Upper lobe of left lung (tissue), 6 donors: ENCODE results near the gene SLC35C1. TPM values are rescaled to one million over a fixed set of nuclear protein-coding genes. Genes with fewer than 3 reads are reported as not detected.
"Not testable (repeated sequence)": the region's sequence is repeated elsewhere in the genome, so short reads cannot be mapped to it uniquely, and the experiment has no call there.

Source experiments
- ATAC-seq, 2 donors: fragments of 200-7000 bp; cut with Tn5 transposase; one replicate each; pipeline ENCODE4 v1.9.1; 2022; ENCODE audit warnings: mild to moderate bottlenecking in 2 of 2, moderate library complexity in 2 of 2; ENCODE audit not compliant: low FRiP score in 2 of 2
- DNase-seq, 2 donors: peaks; one replicate each; pipeline ENCODE4 v3.0.0-alpha.2; 2019 to 2020
- H3K27ac ChIP-seq, 4 donors: fragments of 200-600 bp; sonication (generic); one replicate each; pipeline ENCODE4 v1.5.1; 2016 to 2019
- H3K27me3 ChIP-seq, 4 donors: fragments of 200-600 bp; sonication (generic); one replicate each; pipeline ENCODE4 v1.5.1; 2017 to 2019
- H3K36me3 ChIP-seq, 4 donors: fragments of 200-600 bp; sonication (generic); one replicate each; pipeline ENCODE4 v1.5.1; 2016 to 2019
- H3K4me1 ChIP-seq, 4 donors: fragments of 200-600 bp; sonication (generic); one replicate each; pipeline ENCODE4 v1.5.1; 2018 to 2019
- H3K4me3 ChIP-seq, 4 donors: fragments of 200-600 bp; sonication (generic); one replicate each; pipeline ENCODE4 v1.5.1; 2017 to 2019; ENCODE audit warnings: mild to moderate bottlenecking in 2 of 4, moderate library complexity in 1 of 4
- H3K9me3 ChIP-seq, 4 donors: fragments of 200-600 bp; sonication (generic); one replicate each; pipeline ENCODE4 v1.5.1; 2018 to 2019
- CTCF ChIP-seq, 6 experiments: fragments of 450-650 bp in 4 of 6; fragments of 200-600 bp in 2 of 6; sonication (generic) in 2 of 6; IDR thresholded peaks; one replicate each; pipeline ENCODE4 v1.5.1; 2016 to 2019; ENCODE audit warnings: antibody characterized with exemption in 6 of 6
- EP300 ChIP-seq, 4 donors: sonication (generic); formaldehyde crosslinking; IDR thresholded peaks; one replicate each; pipeline ENCODE4 v1.5.1; 2017; ENCODE audit warnings: antibody characterized with exemption in 4 of 4, control low read depth in 2 of 4
- POLR2A ChIP-seq, 4 donors: fragments of 450-650 bp; IDR thresholded peaks; one replicate each; pipeline ENCODE4 v1.5.1; 2016 to 2017; ENCODE audit warnings: antibody characterized with exemption in 4 of 4, mild to moderate bottlenecking in 2 of 4
- POLR2AphosphoS5 ChIP-seq, 2 donors: sonication (generic); formaldehyde crosslinking; IDR thresholded peaks; one replicate each; pipeline ENCODE4 v1.5.1; 2017; ENCODE audit warnings: antibody characterized with exemption in 2 of 2
- WGBS, 2 donors: methylation state at CpG; one replicate each; pipeline ENCODE4 v1.1.5; 2017 to 2018; 5-methylcytosine and 5-hydroxymethylcytosine counted together
- total RNA-seq, 6 donors: library from RNA; depleted of rRNA in 4 of 6; stranded (reverse); fragments of >200 nt in 4 of 6; gene quantifications; one replicate each; pipeline versions ENCODE4 v1.1.0 to v1.2.1, GENCODE V29; 2016 to 2021
- donor health status: DM: no; HTN: no; CAD: no; lungs with moderate emphysema.
- donor health status: DM: no; HTN: yes; CAD: no; lungs with severe emphysema.

The SLC35C1 gene
- total RNA-seq, 6 donors from 2014 or later = 18.3 to 50.9 (median 24.0) TPM

GRCh38 chr11:45815747-45816146 lies 10.8 kb downstream of the SLC35C1 start:
- DNase-seq = no peak
- H3K9me3 ChIP-seq = no peaks in the 10 kb centered on the region
- H3K4me3 ChIP-seq = no peak overlapping the region
- TF ChIP-seq POLR2A (IDR thresholded peaks at IDR 0.05) = no peak
- TF ChIP-seq POLR2AphosphoS5 (IDR thresholded peaks at IDR 0.05) = no peak
- TF ChIP-seq EP300 (IDR thresholded peaks at IDR 0.05) = no peak
- no peak for TF ChIP-seq CTCF (IDR thresholded peaks at IDR 0.05)
- H3K4me1 ChIP-seq = no peaks in the 10 kb centered on the region
- H3K27me3 ChIP-seq = no peaks in the 10 kb centered on the region
- H3K27ac ChIP-seq = no peak overlapping the region
- peaks cover 10 to 21% (median 18%) of the 10 kb centered on the region in 4 donors for H3K36me3 ChIP-seq
- ATAC-seq = no peak
- WGBS, 2 donors = 63 to 95% methylated on average over 3 of the region's 3 CpGs

- peaks cover 1 to 12% (median 9%) of the 10 kb centered on the region in 4 donors for H3K36me3 ChIP-seq
- ATAC-seq = no peak
- H3K27ac ChIP-seq = no peak overlapping the region
- H3K4me1 ChIP-seq = no peaks in the 10 kb centered on the region
- 69 to 74% methylated on average over 3 of the region's 3 CpGs for WGBS, 2 donors
- TF ChIP-seq EP300 (IDR thresholded peaks at IDR 0.05) (no peak), POLR2AphosphoS5 (IDR thresholded peaks at IDR 0.05) (no peak)
- H3K4me3 ChIP-seq = no peak overlapping the region
- H3K27me3 ChIP-seq = no peaks in the 10 kb centered on the region
- H3K9me3 ChIP-seq = no peaks in the 10 kb centered on the region
- no peak for DNase-seq
Observed at GRCh38 chr11:45816614-45817013, 11.7 kb downstream of the SLC35C1 start.

GRCh38 chr11:45817191-45817590 lies 12.2 kb downstream of the SLC35C1 start:
- WGBS, 2 donors = 90 to 95% methylated on average over 7 of the region's 7 CpGs
- H3K4me3 ChIP-seq = no peak overlapping the region
- ATAC-seq = no peak
- H3K4me1 ChIP-seq = no peaks in the 10 kb centered on the region
- peaks cover 0 to 7% (median 3%) of the 10 kb centered on the region in 4 donors for H3K36me3 ChIP-seq
- no peaks in the 10 kb centered on the region for H3K27me3 ChIP-seq
- no peak for DNase-seq
- no peak for TF ChIP-seq EP300 (IDR thresholded peaks at IDR 0.05)
- TF ChIP-seq CTCF (IDR thresholded peaks at IDR 0.05) = no peak
- no peak for TF ChIP-seq POLR2A (IDR thresholded peaks at IDR 0.05)
- TF ChIP-seq POLR2AphosphoS5 (IDR thresholded peaks at IDR 0.05) = no peak
- H3K9me3 ChIP-seq = no peaks in the 10 kb centered on the region
- no peak overlapping the region for H3K27ac ChIP-seq

GRCh38 chr11:45818961-45819605 lies 14.1 kb downstream of the SLC35C1 start:
- Histone ChIP-seq H3K27me3 (no peaks in the 10 kb centered on the region), H3K4me1 (no peaks in the 10 kb centered on the region), H3K36me3 (no peaks in the 10 kb centered on the region), H3K9me3 (no peaks in the 10 kb centered on the region), H3K4me3 (no peak overlapping the region), H3K27ac (no peak overlapping the region)
- no peak for DNase-seq
- no peak for ATAC-seq
- 84 to 88% methylated on average over 5 to 6 of the region's 6 CpGs for WGBS, 2 donors
- TF ChIP-seq CTCF (IDR thresholded peaks at IDR 0.05) (no peak), EP300 (IDR thresholded peaks at IDR 0.05) (no peak), POLR2AphosphoS5 (IDR thresholded peaks at IDR 0.05) (no peak), POLR2A (IDR thresholded peaks at IDR 0.05) (no peak)

GRCh38 chr11:45820211-45820857 lies 15.4 kb downstream of the SLC35C1 start:
- no peak for ATAC-seq
- Histone ChIP-seq H3K27ac (no peak overlapping the region), H3K36me3 (no peaks in the 10 kb centered on the region), H3K4me1 (no peaks in the 10 kb centered on the region), H3K27me3 (no peaks in the 10 kb centered on the region), H3K4me3 (no peak overlapping the region), H3K9me3 (no peaks in the 10 kb centered on the region)
- 92 to 97% methylated on average over 5 of the region's 5 CpGs for WGBS, 2 donors
- TF ChIP-seq POLR2AphosphoS5 (IDR thresholded peaks at IDR 0.05) = no peak
- no peak for TF ChIP-seq EP300 (IDR thresholded peaks at IDR 0.05)
- TF ChIP-seq CTCF (IDR thresholded peaks at IDR 0.05) = no peak
- TF ChIP-seq POLR2A (IDR thresholded peaks at IDR 0.05) = no peak
- DNase-seq = no peak

GRCh38 chr11:45826492-45826891 lies 21.5 kb downstream of the SLC35C1 start:
- ATAC-seq, H3K27ac ChIP-seq, H3K27me3 ChIP-seq, H3K36me3 ChIP-seq, H3K4me3 ChIP-seq, DNase-seq, H3K9me3 ChIP-seq, H3K4me1 ChIP-seq: not testable (repeated sequence)
- WGBS, 2 donors = 34 to 45% methylated on average over 7 of the region's 7 CpGs
